ENCODE data around the gene CTBP2.

CTBP2 gene

GRCh38 chr10:125146791-125147579, 13.4 kb downstream of the CTBP2 start:
- DNase-seq (ENCODE audit: low spot score) = no peak
- no peak for TF ChIP-seq CTCF (IDR thresholded peaks at IDR 0.05; ENCODE audit: extremely low read depth, missing control alignments)

GRCh38 chr10:125145636-125146035, 14.7 kb downstream of the CTBP2 start:
- no peak for DNase-seq (ENCODE audit: low spot score)
- TF ChIP-seq CTCF (IDR thresholded peaks at IDR 0.05; ENCODE audit: extremely low read depth, missing control alignments) = no peak

DNA sequence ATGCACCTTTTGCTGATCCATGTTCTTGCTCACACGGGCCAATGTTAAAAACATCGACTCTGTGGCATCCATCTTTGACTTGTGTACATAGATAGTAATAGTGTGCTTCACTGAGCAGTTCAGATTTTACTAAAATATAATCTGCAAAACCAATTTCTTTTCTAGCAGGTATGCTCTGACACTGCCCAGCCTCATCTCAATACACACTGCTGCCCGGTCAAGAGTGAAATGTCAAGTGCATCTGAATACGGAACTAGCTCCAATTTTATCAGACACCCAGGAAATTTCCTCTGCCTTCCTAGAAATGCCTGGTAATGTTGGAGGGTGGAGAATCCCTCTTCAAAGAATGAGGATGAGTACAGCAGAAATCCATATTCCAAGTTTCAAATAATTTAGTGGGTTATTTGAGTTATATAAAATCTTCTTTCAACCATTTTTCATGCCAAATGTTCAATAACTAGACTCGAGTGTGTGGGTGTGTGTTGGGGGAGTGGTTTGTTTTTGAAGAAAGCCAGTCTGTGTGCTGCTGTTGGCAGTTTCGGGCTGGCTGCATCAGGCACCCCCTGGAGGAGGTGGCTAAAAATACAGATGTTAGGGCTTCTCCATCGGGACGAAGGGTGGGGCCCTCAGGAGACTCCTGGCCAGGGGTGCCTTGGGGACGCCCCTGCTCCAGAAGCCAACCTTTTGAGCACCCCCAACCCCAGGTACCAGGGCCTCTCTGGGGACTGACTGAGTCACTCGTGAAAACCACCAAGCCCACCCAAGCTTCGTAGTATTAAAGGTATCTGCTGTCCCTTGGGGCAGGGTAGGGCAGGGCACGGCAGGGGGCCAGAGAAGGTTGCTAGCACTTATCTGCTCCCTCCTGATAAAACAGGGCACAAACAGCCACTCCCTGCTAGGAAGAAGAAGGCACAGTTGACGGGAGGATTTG, 15.4 kb downstream of the CTBP2 start:
- DNase-seq (ENCODE audit: low spot score) = peak; percentile 59
- TF ChIP-seq CTCF (IDR thresholded peaks at IDR 0.05; ENCODE audit: extremely low read depth, missing control alignments) = no peak

DNA sequence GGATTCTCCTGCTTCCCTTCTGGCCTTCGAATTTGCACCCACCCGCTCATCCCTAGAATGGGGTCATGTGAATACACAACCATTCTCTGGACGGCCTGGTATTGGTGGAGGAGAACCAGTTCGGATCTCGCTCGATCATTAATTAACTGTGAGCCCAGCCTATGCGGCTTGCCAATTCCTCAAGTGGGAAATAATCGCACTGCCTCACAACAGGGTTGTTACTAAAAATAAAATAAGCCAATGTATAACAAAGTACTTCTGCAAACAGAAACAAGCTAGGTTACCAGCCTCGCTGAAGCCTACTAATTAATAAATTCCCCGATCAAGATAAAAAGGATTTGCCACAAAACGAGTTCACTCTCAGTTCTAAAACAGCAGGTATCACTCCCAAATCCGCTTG, 16.2 kb downstream of the CTBP2 start:
- no peak for DNase-seq (ENCODE audit: low spot score)
- no peak for TF ChIP-seq CTCF (IDR thresholded peaks at IDR 0.05; ENCODE audit: extremely low read depth, missing control alignments)

DNA sequence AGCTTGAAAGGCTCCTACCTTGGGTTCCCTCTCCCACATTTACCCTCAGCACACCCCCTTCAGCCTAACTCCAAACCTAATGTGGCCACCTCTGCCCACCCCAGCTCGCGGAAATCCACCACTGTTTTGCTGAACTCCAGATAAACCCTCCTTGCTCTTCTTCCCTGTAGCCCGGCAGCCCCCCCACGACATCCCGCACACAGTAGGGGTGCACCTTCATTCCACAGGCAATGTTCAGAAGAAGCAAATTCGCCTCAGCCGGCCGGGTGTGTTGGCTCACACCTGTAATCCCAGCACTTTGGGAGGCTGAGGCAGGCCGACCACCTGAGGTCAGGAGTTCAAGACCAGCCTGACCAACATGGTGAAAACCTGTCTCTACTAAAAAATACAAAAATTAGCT, 17.4 kb downstream of the CTBP2 start:
- DNase-seq (ENCODE audit: low spot score) = no peak
- no peak for TF ChIP-seq CTCF (IDR thresholded peaks at IDR 0.05; ENCODE audit: extremely low read depth, missing control alignments)

DNA sequence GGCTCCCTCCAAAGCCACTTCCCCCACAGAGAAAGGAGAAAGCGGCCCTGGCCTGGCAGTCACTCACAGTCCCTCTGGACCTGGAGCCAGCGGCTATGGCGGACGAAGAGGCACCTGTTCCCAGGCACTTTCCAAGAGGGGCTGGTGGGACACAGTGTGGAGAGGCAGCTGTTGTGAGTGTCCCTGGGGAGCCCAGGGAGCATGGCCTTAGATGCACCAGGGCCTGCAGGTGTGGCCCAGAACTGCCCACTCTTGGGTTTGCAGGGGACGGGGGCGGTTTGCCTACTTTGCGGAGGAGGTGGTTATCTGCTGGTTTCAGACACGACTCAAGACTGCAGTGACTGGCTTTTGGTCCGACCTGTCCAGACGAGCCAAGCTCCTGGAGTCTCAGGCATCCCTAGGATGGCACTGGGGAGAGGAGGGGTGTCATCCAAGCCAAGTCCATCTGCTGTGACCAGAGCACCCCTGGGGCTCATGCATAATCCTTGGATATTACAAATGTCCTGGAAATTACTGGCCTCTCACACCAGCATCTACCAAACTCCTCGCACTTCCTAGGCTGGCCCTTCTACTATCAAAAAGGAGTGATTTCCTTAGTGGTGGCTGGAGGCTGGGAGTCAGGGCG, 18.4 kb downstream of the CTBP2 start:
- no peak for DNase-seq (ENCODE audit: low spot score)
- no peak for TF ChIP-seq CTCF (IDR thresholded peaks at IDR 0.05; ENCODE audit: extremely low read depth, missing control alignments)

Data from GM20000 (cell line).